Activated gamma-delta T cell treated with Interleukin-2 at 50 U/mL for 16 hours (primary cell): Measurements from ENCODE around the gene FAM83C.
A peak's percentile ranks its signal among the peaks of the same experiment; 100 is the strongest.

Experiments
- DNase-seq: peaks from one replicate; pipeline ENCODE4 v3.0.0-alpha.2; 2020

FAM83C gene

GRCh38 chr20:35298264-35298663 lies 6.0 kb upstream of the FAM83C start:
- no peak for DNase-seq

DNA sequence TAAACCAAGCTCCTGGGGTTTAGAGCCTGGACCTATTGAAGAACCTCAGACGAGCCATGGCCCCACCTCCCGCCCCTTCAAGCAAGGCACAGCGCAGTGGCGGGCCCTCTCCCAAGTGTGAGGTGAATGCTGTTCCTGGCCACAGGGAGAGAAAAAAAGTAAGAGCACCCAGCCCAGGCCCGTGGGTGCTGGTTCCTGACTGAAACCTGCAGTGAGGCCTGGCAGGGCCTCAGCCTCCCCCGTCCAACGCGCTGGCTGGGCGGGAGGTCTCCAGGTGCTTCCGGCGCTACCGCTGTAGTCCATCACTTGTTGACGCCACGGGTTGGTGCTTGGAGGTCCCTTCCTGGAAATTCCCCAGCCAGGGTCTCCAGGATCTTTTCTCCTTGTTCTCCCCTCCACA lies 5.5 kb upstream of the FAM83C start:
- DNase-seq = no peak

DNA sequence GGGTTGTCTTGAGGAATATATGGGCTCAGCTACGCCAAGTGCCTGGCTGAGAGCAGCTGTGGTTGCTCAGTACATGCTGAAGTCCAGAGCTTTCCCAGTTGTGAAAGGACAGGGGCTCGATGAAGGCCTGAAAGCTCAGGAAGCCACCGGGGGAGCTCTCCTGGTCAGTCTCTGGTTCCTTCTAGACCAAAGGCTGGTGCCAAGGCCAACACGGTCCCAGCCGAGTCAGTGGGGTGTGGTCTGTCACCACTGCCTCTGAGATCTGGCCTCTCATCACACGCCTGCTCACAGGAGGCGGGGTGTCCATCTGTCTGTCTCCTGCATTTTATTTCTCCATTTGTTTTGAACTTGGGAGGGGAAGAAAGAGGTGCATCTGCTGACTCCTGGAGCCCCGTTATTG lies 4.9 kb upstream of the FAM83C start:
- DNase-seq = no peak

GRCh38 chr20:35296101-35296554 lies 3.9 kb upstream of the FAM83C start:
- no peak for DNase-seq

- DNase-seq = no peak
Observed at GRCh38 chr20:35295674-35296073, 3.4 kb upstream of the FAM83C start.

DNA sequence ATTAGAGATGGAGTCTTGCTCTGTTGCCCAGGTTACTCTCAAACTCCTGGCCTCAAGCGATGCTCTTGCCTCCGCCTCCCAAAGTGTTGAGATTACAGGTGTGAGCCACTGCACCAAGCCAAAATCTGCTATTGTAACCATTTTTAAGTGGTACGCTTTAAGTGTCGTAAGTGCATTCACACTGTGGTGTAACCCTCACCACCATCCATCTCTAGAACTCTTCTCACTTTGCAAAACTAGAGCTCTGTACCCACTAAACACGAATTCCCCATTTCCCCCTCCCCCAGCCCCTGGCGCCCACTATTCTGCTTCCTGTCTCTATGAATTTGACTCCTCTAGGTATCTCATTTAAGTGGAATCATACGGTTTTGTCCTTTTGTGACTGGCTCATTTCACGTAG lies 2.8 kb upstream of the FAM83C start:
- no peak for DNase-seq

DNA sequence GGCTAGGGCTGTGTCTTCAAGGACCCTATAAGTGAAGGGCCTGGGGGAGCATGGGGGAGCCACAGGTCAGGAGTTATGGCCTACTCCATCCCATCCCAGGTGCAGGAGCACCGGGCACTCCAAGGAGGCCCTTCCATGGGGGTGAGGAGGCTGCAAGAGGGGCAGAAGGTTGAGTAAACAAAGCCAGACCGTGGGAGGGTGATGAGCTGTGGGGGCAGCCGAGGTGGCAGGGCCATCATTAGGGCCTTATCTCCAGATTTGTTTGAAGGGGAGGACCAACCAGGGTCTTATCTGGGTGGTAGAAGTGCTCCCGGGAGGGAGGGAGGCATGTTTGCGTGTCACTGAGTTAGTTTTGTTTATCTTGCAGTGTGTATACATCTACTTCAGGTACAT lies 2.1 kb upstream of the FAM83C start:
- DNase-seq = no peak

- no peak for DNase-seq
Observed at GRCh38 chr20:35293303-35294292, 1.4 kb upstream of the FAM83C start.

DNA sequence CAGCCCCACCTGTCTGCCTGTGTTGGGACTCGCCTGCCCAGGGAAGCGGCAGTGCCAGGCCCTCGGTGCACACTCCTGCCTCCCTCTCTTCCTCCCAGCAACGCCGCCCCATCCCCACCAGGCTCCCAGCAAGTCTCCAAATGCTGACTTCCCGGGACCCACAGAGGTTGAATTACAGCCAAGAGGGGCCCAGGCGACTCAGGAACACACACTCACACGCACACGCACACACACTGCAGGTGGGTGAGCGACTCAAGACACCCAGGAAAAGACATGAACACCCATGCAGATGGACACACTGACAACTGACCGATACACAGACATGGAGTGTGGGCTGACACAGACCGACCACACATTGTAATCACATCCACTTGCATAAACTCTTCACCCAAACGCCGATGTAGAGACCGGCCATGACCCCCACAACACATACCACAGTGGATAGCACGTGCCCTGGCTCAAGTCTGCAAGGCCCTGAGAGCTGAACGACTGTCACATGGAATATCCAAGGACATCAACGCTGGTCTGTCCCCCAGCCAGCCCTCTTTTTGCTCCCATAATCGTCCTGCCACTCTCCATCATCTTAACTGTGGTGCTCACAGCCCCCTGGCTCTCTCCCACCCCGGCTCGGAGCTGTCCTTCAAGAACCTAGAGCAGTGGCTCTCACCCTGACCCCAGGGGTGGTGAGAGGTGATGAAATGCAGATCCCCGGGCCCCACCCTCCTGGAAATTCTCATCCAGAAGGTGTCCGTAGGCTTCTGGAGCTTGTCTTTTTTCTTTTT lies 470 bp upstream of the FAM83C start:
- no peak for DNase-seq

GRCh38 chr20:35290887-35291417 lies 1.3 kb downstream of the FAM83C start:
- DNase-seq = no peak

DNA sequence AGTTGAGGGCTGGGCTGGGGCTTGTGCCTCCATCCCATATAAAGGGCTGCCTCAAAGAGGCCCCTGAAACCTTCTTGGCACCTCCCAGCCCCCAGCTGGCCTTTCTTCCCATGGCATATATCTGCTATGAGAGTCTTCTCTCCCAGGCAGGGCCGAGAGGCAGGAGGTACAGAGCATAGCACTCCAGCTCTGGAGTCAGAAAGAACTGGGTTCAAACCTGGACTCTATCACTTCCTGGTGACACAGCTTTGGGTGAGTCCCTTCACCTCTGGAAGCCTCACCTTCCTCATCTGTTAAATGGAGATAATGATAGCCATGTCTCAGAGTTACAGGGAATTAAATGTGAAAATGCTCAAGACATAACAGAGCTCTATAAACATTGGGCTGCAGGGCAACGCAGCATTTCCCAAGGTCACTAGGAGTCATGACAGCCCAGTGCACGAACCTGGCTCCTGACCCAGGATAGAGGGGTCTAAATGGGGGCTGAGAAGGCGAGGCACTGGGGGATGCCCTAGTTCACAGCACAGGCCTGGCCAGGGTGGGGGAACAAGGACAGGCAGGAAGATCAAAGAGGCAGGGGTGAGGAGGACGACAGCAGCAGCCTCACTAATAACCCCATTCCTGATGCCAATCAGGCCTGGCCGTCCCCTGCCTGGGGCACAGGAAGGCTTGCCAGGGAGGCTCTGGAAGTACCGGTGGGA lies 1.9 kb downstream of the FAM83C start:
- DNase-seq = no peak

GRCh38 chr20:35288325-35289060 lies 3.7 kb downstream of the FAM83C start:
- DNase-seq = no peak

GRCh38 chr20:35287509-35288324 lies 4.5 kb downstream of the FAM83C start:
- no peak for DNase-seq

GRCh38 chr20:35286899-35287508 lies 5.2 kb downstream of the FAM83C start:
- DNase-seq = no peak

- DNase-seq = no peak
Observed at GRCh38 chr20:35286077-35286898, 5.9 kb downstream of the FAM83C start.

DNA sequence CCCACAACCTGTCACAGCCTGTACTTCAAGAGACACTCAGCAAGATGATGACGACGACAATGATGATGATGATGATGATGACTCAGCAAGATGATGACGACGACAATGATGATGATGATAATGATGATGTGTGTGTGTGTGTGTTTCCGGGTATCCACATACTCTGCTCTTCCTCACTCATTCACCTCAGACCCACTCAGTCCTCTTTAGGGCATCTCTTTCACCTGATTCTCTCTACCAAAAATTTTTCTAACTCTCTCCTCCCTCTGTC lies 6.5 kb downstream of the FAM83C start:
- DNase-seq = no peak

DNA sequence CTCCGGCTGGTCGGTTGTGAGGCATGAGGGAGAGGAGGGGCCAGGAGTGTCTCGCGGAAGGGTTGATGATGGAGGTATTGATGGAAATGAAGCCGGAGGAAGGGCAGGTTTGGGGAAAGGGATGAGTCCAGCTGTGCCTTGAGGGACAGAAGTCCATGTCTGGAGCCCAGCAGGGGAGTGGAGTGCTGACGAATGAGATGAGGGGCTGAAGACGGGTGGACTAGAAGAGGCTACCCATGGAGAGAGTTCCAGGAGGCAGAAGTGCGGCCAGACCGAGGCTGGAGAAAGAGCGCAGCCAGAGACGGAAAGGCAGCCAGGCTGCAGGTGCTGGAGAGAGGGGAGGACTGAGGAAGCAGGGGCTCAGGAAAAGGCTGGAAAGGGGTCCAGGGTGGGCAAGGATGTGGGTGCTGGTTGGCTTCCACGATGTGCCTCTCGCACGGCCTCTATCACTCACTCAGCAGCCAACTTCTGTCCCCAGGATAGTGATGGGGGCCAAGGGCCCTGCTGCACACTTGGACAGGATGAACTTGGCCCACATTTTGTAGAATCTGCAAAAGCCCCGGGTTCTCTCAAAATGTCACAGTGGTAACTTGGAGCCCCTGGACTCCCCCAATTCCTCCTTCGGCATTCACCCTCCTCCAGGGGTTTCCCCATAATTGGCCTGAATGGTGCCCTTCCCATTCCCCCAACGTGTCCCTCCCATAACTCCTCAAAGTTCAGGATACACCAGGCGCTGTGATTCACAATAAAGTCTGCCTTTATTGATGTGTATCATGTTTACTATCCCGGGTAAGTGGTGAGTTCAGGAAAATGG lies 7.0 kb downstream of the FAM83C start:
- no peak for DNase-seq

DNA sequence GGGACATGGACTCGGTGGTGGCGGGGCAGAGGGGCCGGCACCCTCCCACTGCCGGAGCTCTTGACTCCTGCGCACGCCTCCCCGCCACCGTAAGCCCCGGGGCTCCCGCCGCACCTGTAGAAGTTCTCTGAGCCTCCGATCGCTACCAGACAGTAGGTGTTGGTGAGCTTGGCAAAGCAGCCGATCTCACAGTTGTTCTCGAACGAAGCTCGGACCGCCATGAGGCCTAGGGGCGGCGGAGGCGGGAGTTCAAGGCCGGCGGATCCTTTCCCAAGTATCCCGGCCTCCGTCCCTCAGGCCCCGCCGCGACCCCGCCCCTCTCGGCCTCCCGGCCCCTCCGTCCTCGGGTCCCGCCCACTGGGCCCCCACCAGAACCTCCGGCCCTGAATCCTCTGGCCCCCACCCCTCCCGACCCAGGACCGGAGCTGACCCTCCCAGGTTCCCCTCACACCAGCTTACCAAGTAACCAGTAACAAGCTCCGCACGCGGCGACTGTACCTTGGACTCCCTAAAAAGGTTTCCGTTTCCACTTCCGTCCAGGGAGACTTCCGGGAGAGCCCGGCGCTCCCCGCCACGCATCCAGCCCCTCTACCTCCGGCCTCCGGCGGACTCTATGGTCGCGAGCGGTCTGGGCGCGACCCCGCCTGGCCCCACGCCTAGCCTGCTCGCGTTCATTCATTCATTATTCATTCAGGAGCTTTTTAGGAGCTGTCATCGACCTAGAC lies 7.8 kb downstream of the FAM83C start, which contains the start of gene EIF6:
EIF6 (minus strand) TSS at position 506 of the 725 bp plus-strand sequence; CDS start at position 221, 285 bp downstream.
- peak; percentile 69 for DNase-seq
